ENCODE data around the gene TLE3. TPM values are rescaled to one million over a fixed set of nuclear protein-coding genes. Genes with fewer than 3 reads are reported as not detected.

The TLE3 gene
- polyA plus RNA-seq, 1 of the 3 experiments (the other 2 are of a cell fraction), result 14.7 TPM

- no peaks in the 10 kb centered on the region for H3K79me2 ChIP-seq (ENCODE audit: insufficient read depth)
- H3K9me3 ChIP-seq, result no peaks in the 10 kb centered on the region
- peaks cover 4 to 74% of the 10 kb centered on the region in 2 experiments for H3K36me3 ChIP-seq (replicated peaks in 1 of 2; ENCODE audit: control insufficient read depth in 1 of 2, insufficient read depth in 2 of 2, low read length in 1 of 2)
- no peaks in the 10 kb centered on the region for H4K20me1 ChIP-seq (ENCODE audit: insufficient read depth)
- no peak overlapping the region for H3K9ac ChIP-seq
- no peak overlapping the region for H3K27ac ChIP-seq (ENCODE audit: low read depth in 2 of 2, low read length in 1 of 2)
- ChIA-PET CTCF (interaction anchor here (1.0 to 1.6 kb wide), 2 partner anchors 477 to 583 kb away, joined by 3 read pairs; no protein-coding TSS in a partner anchor), POLR2A (no interaction called here)
- H3K4me2 ChIP-seq, result no peak overlapping the region
- H3K9me2 ChIP-seq, result no peaks in the 10 kb centered on the region
- no peaks in the 10 kb centered on the region for H3K27me3 ChIP-seq (ENCODE audit: insufficient read depth)
- TF ChIP-seq ELF1 (IDR thresholded peaks at IDR 0.05) (no peak), GATA2 (CRISPR knock-in tag; IDR thresholded peaks at IDR 0.05) (no peak), RCOR1 (IDR thresholded peaks at IDR 0.05; ENCODE audit: low read length) (no peak), NRF1 (IDR thresholded peaks at IDR 0.05; ENCODE audit: low read depth, low read length) (no peak), RXRA (IDR thresholded peaks at IDR 0.05; ENCODE audit: borderline replicate concordance, low read depth) (no peak), SMC3 (IDR thresholded peaks at IDR 0.05; ENCODE audit: low read depth, low read length) (no peak), PBX3 (IDR thresholded peaks at IDR 0.05) (no peak), FOSL2 (IDR thresholded peaks at IDR 0.05; ENCODE audit: borderline replicate concordance, low read depth) (no peak), CHD2 (IDR thresholded peaks at IDR 0.05; ENCODE audit: low read length, partially characterized antibody) (no peak), IRF3 (IDR thresholded peaks at IDR 0.05; ENCODE audit: low read depth, low read length) (no peak), RFX5 (IDR thresholded peaks at IDR 0.05; ENCODE audit: low read length) (no peak), ZBTB33 (IDR thresholded peaks at IDR 0.05; ENCODE audit: borderline replicate concordance, low read depth) (no peak), MAX (IDR thresholded peaks at IDR 0.05; ENCODE audit: low read depth) (no peak), EZH2phosphoT487 (IDR thresholded peaks at IDR 0.05; ENCODE audit: borderline replicate concordance, low read depth) (no peak), GABPA (IDR thresholded peaks at IDR 0.05; ENCODE audit: low read depth) (no peak)
- no peak for DNase-seq
- WGBS (ENCODE audit: low lambda C conversion rate), result 88% methylated on average over 11 of the region's 11 CpGs
- H2AFZ ChIP-seq (ENCODE audit: low read depth), result no peak overlapping the region
- H3K4me1 ChIP-seq (ENCODE audit: control insufficient read depth in 1 of 2, insufficient read depth in 2 of 2, low read depth in 1 of 2, low read length in 1 of 2), result peaks cover 0 to 30% of the 10 kb centered on the region in 2 experiments; a peak in 1 of 4 replicates
- H3F3A ChIP-seq (replicated peaks; ENCODE audit: insufficient read depth), result no peaks in the 10 kb centered on the region
- no peak overlapping the region for H3K4me3 ChIP-seq (ENCODE audit: low read depth in 2 of 2, low read length in 1 of 2)
These were observed 43.9 kb downstream of the TLE3 start for GRCh38 chr15:70053716-70054229.
